Sigmoid colon (tissue), 4 donors: Measurements from ENCODE around the gene MAP1LC3B.

ENCODE experiments used
- EP300 ChIP-seq, 4 donors: sonication (generic); formaldehyde crosslinking; IDR thresholded peaks; one replicate each; pipeline ENCODE4 v1.6.1; 2017; ENCODE audit warnings: antibody characterized with exemption in 4 of 4
- POLR2A ChIP-seq, 2 donors: fragments of 450-650 bp; IDR thresholded peaks; one replicate each; pipeline ENCODE4 v1.6.1; 2016; ENCODE audit warnings: antibody characterized with exemption in 2 of 2, mild to moderate bottlenecking in 2 of 2, moderate library complexity in 2 of 2
- POLR2AphosphoS5 ChIP-seq, 4 donors: sonication (generic); formaldehyde crosslinking; IDR thresholded peaks; one replicate each; pipeline ENCODE4 v1.6.1; 2017; ENCODE audit warnings: antibody characterized with exemption in 4 of 4
- TF ChIP-seq, protein P1 (sequence below), 4 experiments: fragments of 450-650 bp in 3 of 4; fragments of 200-600 bp in 1 of 4; IDR thresholded peaks; one replicate each; pipeline ENCODE4 v1.5.1; 2016 to 2019; ENCODE audit warnings: antibody characterized with exemption in 4 of 4, mild to moderate bottlenecking in 3 of 4, moderate library complexity in 2 of 4

DNA sequence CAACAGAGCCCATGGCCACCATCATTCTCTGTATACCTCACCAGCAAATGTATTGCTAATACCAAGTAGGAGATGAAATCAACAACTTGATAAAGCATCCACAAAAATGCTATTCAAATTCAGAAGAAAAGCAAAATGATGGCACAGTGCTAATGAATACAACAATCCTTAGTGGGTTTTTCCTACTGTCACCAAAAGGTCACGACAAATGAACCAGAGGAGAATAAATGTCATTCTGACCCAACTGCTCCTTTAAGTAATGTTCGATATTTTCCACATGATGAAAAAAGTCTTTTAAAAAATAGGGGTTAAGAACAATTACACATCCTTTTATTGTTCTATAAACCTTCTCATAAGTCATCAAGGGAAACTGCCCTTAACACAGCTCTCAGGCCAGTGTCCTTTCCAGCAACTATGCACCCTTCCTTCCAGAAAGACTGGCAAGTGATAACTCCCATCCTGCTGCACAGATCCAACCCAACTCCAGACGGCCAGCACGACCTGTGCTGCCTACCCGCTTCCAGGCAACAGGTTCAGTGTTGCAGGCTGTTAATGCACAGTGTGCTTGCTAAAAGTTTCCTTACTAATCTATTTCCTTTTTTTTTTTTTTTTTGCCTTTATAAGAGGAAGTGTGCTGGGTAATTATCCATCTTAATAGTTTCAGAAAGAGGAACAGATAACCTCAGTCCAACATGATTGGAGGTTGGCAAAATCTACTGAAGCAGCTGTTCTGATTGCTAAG lies 23.9 kb upstream of the MAP1LC3B start:
- TF ChIP-seq, protein P1, sequence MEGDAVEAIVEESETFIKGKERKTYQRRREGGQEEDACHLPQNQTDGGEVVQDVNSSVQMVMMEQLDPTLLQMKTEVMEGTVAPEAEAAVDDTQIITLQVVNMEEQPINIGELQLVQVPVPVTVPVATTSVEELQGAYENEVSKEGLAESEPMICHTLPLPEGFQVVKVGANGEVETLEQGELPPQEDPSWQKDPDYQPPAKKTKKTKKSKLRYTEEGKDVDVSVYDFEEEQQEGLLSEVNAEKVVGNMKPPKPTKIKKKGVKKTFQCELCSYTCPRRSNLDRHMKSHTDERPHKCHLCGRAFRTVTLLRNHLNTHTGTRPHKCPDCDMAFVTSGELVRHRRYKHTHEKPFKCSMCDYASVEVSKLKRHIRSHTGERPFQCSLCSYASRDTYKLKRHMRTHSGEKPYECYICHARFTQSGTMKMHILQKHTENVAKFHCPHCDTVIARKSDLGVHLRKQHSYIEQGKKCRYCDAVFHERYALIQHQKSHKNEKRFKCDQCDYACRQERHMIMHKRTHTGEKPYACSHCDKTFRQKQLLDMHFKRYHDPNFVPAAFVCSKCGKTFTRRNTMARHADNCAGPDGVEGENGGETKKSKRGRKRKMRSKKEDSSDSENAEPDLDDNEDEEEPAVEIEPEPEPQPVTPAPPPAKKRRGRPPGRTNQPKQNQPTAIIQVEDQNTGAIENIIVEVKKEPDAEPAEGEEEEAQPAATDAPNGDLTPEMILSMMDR (IDR thresholded peaks at IDR 0.05) = no peak
- TF ChIP-seq POLR2AphosphoS5 (IDR thresholded peaks at IDR 0.05) (no peak), POLR2A (IDR thresholded peaks at IDR 0.05) (no peak), EP300 (IDR thresholded peaks at IDR 0.05) (no peak)
